ENCODE measurements around the gene ZNF33B.
"Not testable (repeated sequence)": the region's sequence is repeated elsewhere in the genome, so short reads cannot be mapped to it uniquely, and the experiment has no call there.

Gene ZNF33B

DNA sequence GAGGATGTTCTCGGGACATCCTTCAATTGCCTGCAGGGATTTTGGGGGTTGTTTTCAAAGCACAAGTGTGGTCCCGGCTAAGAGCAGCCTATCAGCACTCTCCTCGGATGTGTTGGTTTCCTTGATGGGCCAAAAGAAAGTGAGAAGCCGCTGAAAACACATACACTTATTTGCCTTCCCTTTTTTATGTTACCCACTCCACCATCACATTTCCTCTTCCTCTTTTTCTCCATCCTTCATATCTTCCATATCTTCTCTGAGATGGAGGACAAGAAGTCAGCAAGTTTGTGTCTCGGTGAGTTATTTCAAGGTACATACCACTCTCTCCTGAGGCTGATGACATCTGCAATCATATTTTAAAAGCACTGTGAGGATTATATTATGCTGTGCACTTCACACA lies 64.0 kb downstream of the ZNF33B start:
- Mint-ChIP-seq H3K4me3 (no peak overlapping the region), H3K27me3 (no peaks in the 10 kb centered on the region), H3K36me3 (peaks cover under 1% of the 10 kb centered on the region), H3K27ac (no peak overlapping the region), H3K9me3 (peaks cover 8% of the 10 kb centered on the region), H3K4me1 (no peaks in the 10 kb centered on the region)
- ATAC-seq: no peak

DNA sequence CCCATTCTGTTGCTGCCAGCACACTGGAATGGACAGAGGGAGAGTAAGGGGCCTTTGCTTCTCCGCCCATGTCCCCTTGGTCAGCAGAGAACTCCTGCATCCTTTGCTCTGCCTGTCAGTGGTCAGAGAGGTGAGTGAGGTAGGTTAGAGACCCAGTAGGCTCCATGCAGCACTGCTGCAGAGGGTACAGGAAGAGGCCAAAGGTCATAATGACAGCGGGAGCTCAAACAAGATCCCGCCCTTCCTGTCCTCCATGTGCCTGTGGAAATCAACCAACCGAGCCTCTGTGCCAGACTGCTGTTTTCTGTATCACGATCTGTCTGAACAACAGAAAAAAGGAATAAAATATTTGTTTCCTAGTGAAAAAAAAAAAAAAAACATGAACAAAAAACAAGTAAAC lies 81.4 kb downstream of the ZNF33B start:
- Mint-ChIP-seq H3K27me3 (no peaks in the 10 kb centered on the region), H3K4me1 (peaks cover 10% of the 10 kb centered on the region), H3K27ac (no peak overlapping the region), H3K9me3 (no peaks in the 10 kb centered on the region), H3K4me3 (no peak overlapping the region), H3K36me3 (peaks cover 2% of the 10 kb centered on the region)
- no peak for ATAC-seq

DNA sequence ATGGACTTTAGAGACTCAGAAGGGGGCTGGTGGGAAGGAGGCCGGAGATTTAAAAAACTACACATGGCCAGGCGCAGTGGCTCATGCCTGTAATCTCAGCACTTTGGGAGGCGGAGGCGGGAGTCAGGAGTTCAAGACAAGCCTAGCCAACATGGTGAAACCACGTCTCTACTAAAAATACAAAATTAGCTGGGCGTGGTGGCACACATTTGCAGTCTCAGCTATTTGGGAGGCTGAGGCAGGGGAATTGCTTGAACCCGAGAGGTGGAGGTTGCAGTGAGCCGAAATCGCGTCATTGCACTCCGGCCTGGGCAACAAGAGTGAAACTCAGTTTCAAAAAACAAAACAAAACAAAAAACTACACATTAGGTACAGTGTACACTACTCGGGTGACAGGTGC lies 84.8 kb downstream of the ZNF33B start:
- Mint-ChIP-seq H3K4me3 (peak overlapping the region; percentile 97), H3K27ac (peak overlapping the region; percentile 91), H3K36me3 (peaks cover 26% of the 10 kb centered on the region), H3K4me1 (peaks cover 32% of the 10 kb centered on the region)
- not testable (repeated sequence) for H3K27me3 Mint-ChIP-seq, H3K9me3 Mint-ChIP-seq, ATAC-seq

DNA sequence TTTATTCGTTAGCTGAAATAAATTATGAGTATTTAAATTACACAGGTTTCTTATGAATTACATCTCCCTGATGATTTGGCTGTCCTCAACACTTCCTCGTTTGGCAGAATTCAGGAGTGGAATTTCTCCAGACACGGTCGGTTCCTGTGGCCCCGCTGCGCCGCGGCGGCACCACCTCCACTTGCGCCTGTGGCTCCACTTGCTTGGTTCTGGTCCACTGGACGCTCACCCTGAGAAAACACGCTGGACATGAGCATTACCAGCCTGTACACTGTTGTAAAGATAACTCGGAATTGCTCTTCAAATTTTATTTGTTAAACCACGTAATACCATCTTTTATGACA lies 85.3 kb downstream of the ZNF33B start:
- no peaks in the 10 kb centered on the region for H3K9me3 Mint-ChIP-seq
- ATAC-seq: peak; percentile 6
- H3K36me3 Mint-ChIP-seq: peaks cover 30% of the 10 kb centered on the region
- H3K4me3 Mint-ChIP-seq: peak overlapping the region; percentile 97
- peak overlapping the region; percentile 91 for H3K27ac Mint-ChIP-seq
- H3K27me3 Mint-ChIP-seq: no peaks in the 10 kb centered on the region
- H3K4me1 Mint-ChIP-seq: peaks cover 33% of the 10 kb centered on the region

DNA sequence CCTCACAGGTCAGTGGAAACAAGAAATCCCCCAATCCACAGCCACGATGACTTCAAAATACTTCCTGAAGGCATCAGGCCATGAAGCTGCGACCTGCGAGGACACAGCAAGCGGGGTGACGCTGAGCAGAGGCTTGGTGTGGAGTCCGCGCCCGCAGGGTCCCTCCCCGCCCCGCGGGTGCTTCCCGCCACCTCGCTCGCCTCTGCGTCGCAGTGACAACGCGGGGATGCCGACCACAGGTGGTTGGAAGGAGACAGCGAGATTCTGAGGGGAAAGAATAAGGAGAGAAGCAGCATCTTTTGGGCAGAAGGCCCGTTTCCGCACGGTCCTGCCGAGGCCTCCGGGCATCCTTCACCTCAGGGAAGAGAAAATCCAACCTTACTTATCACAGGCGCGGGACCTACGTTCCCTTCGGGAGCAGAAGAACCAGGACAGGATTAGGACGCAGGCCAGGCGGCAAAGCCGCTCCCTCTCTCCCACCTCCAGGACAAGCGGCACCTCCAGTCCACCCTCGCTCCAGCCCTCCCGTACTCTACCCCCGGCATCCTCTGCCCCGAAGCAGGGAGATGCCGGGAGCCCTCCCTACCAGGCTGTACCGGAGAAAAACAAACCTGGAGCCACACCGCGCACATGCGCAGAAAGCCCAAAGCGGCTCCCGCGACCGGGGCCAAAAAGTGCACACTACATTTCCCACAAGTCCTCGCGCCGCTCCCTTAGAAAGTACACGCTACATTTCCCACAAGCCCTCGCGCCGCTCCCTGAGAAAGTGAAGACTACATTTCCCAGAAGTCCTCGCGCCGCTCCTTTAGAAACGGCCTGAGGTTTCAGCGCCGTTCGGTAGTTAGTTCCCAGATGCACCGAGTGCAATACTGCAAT lies 85.9 kb downstream of the ZNF33B start:
- Mint-ChIP-seq H3K9me3 (peaks cover 2% of the 10 kb centered on the region), H3K4me1 (peaks cover 39% of the 10 kb centered on the region), H3K27ac (peak overlapping the region; percentile 91), H3K27me3 (no peaks in the 10 kb centered on the region), H3K4me3 (peak overlapping the region; percentile 97), H3K36me3 (peaks cover 36% of the 10 kb centered on the region)
- peak; percentile 99 for ATAC-seq

DNA sequence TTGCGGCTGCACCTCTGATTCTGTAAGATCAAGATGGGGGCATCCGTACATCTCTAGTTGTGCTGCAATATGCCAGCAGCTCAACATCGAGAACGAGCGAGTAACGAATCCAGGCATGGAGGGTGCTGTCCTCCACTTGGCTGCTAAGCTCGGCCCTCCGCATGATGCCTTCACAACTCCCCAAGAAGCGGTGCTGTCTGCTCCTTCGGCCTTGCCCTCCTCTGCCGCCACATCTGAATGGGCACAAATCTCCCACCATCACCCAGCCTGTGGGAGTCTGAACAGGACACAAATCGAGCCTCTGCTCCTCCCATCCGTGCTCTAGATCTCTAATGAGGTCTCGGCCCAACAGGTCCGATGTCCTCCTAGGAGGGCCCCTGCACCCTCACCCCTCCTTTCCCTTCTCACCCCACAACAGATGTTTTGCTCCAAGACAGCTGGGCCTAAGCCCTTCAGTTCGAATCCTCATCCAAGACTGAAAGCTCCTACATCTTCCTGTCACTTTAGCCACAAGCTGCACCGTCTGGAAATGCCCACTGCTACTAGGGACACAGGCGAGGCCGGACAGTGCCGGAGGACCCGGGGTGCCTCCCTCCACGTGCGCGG lies 86.7 kb downstream of the ZNF33B start:
- Mint-ChIP-seq H3K9me3 (peaks cover 4% of the 10 kb centered on the region), H3K27ac (peak overlapping the region; percentile 91), H3K4me3 (peak overlapping the region; percentile 97), H3K4me1 (peaks cover 45% of the 10 kb centered on the region), H3K27me3 (no peaks in the 10 kb centered on the region), H3K36me3 (peaks cover 43% of the 10 kb centered on the region)
- no peak for ATAC-seq

DNA sequence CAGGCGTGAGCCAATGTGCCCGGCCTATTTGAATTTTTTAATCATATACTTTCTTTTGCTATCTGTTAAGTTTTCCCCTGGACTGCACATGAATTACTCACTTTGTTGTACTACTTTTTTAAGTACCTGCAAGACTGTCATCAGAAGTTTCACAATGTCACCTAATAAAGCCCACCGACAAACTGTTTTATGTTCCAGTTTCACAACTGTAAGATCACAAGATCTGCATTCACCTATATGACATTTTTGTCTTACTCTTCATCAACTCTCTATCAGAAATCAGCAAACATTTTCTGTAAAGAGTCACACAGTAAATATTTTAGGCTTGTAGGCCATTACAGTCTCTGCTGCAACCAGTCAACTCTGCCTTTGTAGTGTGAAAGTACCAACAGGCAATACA lies 88.5 kb downstream of the ZNF33B start:
- no peak overlapping the region for H3K4me3 Mint-ChIP-seq
- peaks cover 48% of the 10 kb centered on the region for H3K4me1 Mint-ChIP-seq
- no peak for ATAC-seq
- H3K27me3 Mint-ChIP-seq: no peaks in the 10 kb centered on the region
- peaks cover 12% of the 10 kb centered on the region for H3K9me3 Mint-ChIP-seq
- no peak overlapping the region for H3K27ac Mint-ChIP-seq
- H3K36me3 Mint-ChIP-seq: peaks cover 59% of the 10 kb centered on the region

DNA sequence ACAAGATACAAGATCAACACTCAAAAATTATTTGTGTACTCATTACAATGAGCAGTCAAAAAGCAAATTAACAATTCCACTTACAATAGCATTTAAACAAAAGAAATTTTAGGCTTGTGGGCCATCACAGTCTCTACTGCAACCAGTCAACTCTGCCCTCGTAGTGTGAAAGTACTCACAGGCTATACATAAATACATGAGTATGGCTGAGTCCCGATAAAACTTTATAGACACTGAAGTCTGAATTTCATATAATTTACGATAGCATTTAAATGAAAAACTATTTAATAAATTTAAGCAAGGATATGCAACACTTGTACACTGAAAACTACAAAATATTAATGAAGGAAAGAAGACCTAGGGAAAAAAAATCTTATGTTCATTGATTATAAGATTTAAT lies 90.1 kb downstream of the ZNF33B start:
- H3K4me1 Mint-ChIP-seq: peaks cover 45% of the 10 kb centered on the region
- H3K27me3 Mint-ChIP-seq: no peaks in the 10 kb centered on the region
- H3K9me3 Mint-ChIP-seq: peaks cover 12% of the 10 kb centered on the region
- H3K27ac Mint-ChIP-seq: no peak overlapping the region
- peaks cover 75% of the 10 kb centered on the region for H3K36me3 Mint-ChIP-seq
- no peak for ATAC-seq
- no peak overlapping the region for H3K4me3 Mint-ChIP-seq

DNA sequence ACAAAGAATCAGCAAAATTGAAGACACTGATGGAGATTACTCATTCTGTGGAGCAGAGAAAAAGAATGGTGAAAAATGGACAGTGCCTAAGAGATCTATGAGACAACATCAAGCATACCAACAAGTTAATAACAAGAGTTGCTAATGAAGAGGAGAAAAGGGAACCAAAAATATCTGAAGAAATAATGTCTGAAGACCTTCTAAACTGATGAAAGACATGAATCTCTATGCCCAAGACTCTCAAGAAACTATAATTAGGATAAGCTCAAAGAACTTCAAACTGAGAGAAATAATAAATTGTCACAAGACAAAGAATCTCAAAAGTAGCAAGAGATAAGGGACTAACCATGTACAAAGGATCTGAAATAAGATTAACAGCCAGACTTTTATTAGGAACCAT lies 93.4 kb downstream of the ZNF33B start:
- no peak for ATAC-seq
- H3K27me3 Mint-ChIP-seq: no peaks in the 10 kb centered on the region
- no peak overlapping the region for H3K4me3 Mint-ChIP-seq
- peaks cover 97% of the 10 kb centered on the region for H3K36me3 Mint-ChIP-seq
- H3K4me1 Mint-ChIP-seq: peaks cover 25% of the 10 kb centered on the region
- peaks cover 16% of the 10 kb centered on the region for H3K9me3 Mint-ChIP-seq
- no peak overlapping the region for H3K27ac Mint-ChIP-seq

DNA sequence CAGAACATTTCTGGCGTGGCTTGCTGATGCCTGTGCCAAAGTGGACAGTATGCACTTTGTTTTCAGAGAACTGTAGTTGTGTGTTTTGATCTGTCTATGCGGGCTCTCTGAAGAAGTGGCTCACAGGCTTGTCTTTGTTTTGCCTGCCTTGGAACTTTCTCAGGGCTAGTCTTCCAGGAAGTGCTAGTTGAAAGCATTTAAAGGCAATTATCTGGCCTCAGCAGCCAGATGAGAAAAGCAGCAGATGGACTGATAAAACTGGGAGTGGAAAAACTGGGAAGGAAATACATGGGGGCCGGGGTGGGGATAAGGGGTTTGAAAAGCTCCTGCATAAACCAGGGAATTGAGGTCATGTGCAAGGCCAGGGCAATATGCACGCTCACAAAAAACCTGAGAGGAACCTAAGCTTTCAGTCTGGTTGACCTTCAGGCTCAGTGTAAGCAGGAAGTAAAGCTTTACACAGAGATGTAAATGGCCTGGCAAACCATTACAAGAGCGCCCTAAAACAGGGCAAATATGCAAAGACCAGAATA lies 94.5 kb downstream of the ZNF33B start:
- peaks cover 96% of the 10 kb centered on the region for H3K36me3 Mint-ChIP-seq

More for the DNA sequence above, 94.5 kb downstream of the ZNF33B start:
- Mint-ChIP-seq H3K27me3 (no peaks in the 10 kb centered on the region), H3K4me3 (no peak overlapping the region), H3K27ac (no peak overlapping the region), H3K9me3 (peaks cover 16% of the 10 kb centered on the region), H3K4me1 (peaks cover 19% of the 10 kb centered on the region)
- ATAC-seq: no peak
